IMR-90 (cell line): Measurements from ENCODE around the gene ATXN10. TPM values are rescaled to one million over a fixed set of nuclear protein-coding genes. Genes with fewer than 3 reads are reported as not detected.

ENCODE experiments used
- ATAC-seq: fragments of 200-7000 bp; cut with Tn5 transposase; 2 replicates; pipeline ENCODE4 v1.9.1; 2020; ENCODE audit warnings: low read depth, mild to moderate bottlenecking, moderate library complexity
- BruUV-seq: library from RNA; stranded (reverse); fragments of 400-500 nt; replicated peaks from 2 replicates; lab custom pipeline; 2021; lab: Mats Ljungman, UMichigan
- CTCF ChIA-PET: fragments of 300-600 bp; formaldehyde crosslinking; extraction: SDS; loops from one replicate; lab custom pipeline; 2021; ENCODE audit warnings: antibody characterized with exemption; lab: Yijun Ruan, JAX
- POLR2A ChIA-PET: fragments of 300-600 bp; sonication (Branson Sonifier 250); formaldehyde crosslinking; loops from one replicate; lab custom pipeline; 2022; ENCODE audit warnings: antibody characterized with exemption; ENCODE audit not compliant: unreplicated experiment; lab: Charles Lee
- DNase-seq: peaks from one replicate; pipeline ENCODE4 v3.0.0; 2013
- H2AFZ ChIP-seq: replicated peaks from 2 replicates; pipeline ENCODE3; 2013; ENCODE audit warnings: low read length, mild to moderate bottlenecking; ENCODE audit not compliant: poor library complexity
- H2AK5ac ChIP-seq: 2 replicates; pipeline ENCODE4 v1.6.1; 2013; ENCODE audit warnings: low read depth, low read length, inconsistent platforms
- H2AK9ac ChIP-seq: replicated peaks from 2 replicates; pipeline ENCODE3; 2013; ENCODE audit warnings: mild to moderate bottlenecking, low read depth, low read length, moderate library complexity; ENCODE audit not compliant: poor library complexity
- H2BK120ac ChIP-seq: 2 replicates; pipeline ENCODE4 v1.6.1; 2013; ENCODE audit warnings: low read depth, low read length, inconsistent platforms
- H2BK15ac ChIP-seq: 3 replicates; pipeline ENCODE4 v1.6.1; 2013; ENCODE audit warnings: low read depth, low read length, inconsistent platforms
- H2BK20ac ChIP-seq: 2 replicates; pipeline ENCODE4 v1.6.1; 2013; ENCODE audit warnings: low read depth, mild to moderate bottlenecking, inconsistent platforms, low read length, moderate library complexity
- H2BK5ac ChIP-seq: 2 replicates; pipeline ENCODE4 v1.6.1; 2013; ENCODE audit warnings: mild to moderate bottlenecking, low read depth, low read length, inconsistent platforms; ENCODE audit not compliant: poor library complexity, severe bottlenecking
- H3K14ac ChIP-seq: replicated peaks from 2 replicates; pipeline ENCODE4 v1.6.1; 2013; ENCODE audit warnings: low read depth, low read length, inconsistent platforms
- H3K18ac ChIP-seq: 2 replicates; pipeline ENCODE4 v1.6.1; 2013; ENCODE audit warnings: low read depth, low read length, control low read depth
- H3K23ac ChIP-seq: 2 replicates; pipeline ENCODE4 v1.6.1; 2013; ENCODE audit warnings: low read depth, low read length, inconsistent platforms
- H3K27ac ChIP-seq: 2 replicates; pipeline ENCODE4 v1.5.1; 2013; ENCODE audit warnings: mild to moderate bottlenecking, control low read depth, low read length; ENCODE audit not compliant: insufficient read depth
- H3K27me3 ChIP-seq: 2 replicates; pipeline ENCODE4 v1.6.1; 2013; ENCODE audit warnings: low read length; ENCODE audit not compliant: control insufficient read depth, insufficient read depth
- H3K36me3 ChIP-seq: 2 replicates; pipeline ENCODE4 v1.6.1; 2013; ENCODE audit warnings: low read length, mixed read lengths; ENCODE audit not compliant: control insufficient read depth, insufficient read depth
- H3K4ac ChIP-seq: 2 replicates; pipeline ENCODE4 v1.6.1; 2013; ENCODE audit warnings: low read depth, low read length, inconsistent platforms
- H3K4me1 ChIP-seq: 2 replicates; pipeline ENCODE4 v1.6.1; 2013; ENCODE audit warnings: low read length, mixed read lengths; ENCODE audit not compliant: control insufficient read depth, insufficient read depth
- H3K4me2 ChIP-seq: 2 replicates; pipeline ENCODE4 v1.6.1; 2013; ENCODE audit warnings: low read depth, mild to moderate bottlenecking, control low read depth, low read length, moderate library complexity
- H3K4me3 ChIP-seq: 2 replicates; pipeline ENCODE4 v1.5.1; 2013; ENCODE audit warnings: low read depth, mild to moderate bottlenecking, control low read depth, low read length, moderate library complexity; ENCODE audit not compliant: insufficient read depth
- H3K56ac ChIP-seq: 2 replicates; pipeline ENCODE4 v1.6.1; 2013; ENCODE audit warnings: low read length, inconsistent platforms; ENCODE audit not compliant: insufficient read depth; ENCODE audit errors: extremely low read depth
- H3K79me1 ChIP-seq, 2 experiments: 2 replicates each; pipeline ENCODE4 v1.6.1; 2013; ENCODE audit warnings: low read length in 2 of 2, inconsistent platforms in 1 of 2, low read depth in 1 of 2
- H3K9ac ChIP-seq: 2 replicates; pipeline ENCODE4 v1.6.1; 2013; ENCODE audit warnings: low read depth, low read length, control low read depth
- H3K9me1 ChIP-seq: 2 replicates; pipeline ENCODE4 v1.6.1; 2013; ENCODE audit warnings: low read length, inconsistent platforms; ENCODE audit not compliant: insufficient read depth
- H3K9me3 ChIP-seq: 2 replicates; pipeline ENCODE4 v1.6.1; 2013; ENCODE audit warnings: low read length; ENCODE audit not compliant: control insufficient read depth, insufficient read depth
- H4K20me1 ChIP-seq: 2 replicates; pipeline ENCODE4 v1.6.1; 2013; ENCODE audit warnings: low read length, inconsistent platforms; ENCODE audit not compliant: insufficient read depth
- H4K5ac ChIP-seq: 2 replicates; pipeline ENCODE4 v1.6.1; 2013; ENCODE audit warnings: mild to moderate bottlenecking, low read depth, low read length, control low read depth
- H4K8ac ChIP-seq, 2 experiments: 2 replicates each; pipeline ENCODE4 v1.6.1; 2013; ENCODE audit warnings: low read depth in 2 of 2, low read length in 2 of 2, control low read depth in 1 of 2, inconsistent platforms in 1 of 2
- H4K91ac ChIP-seq: 2 replicates; pipeline ENCODE4 v1.6.1; 2013; ENCODE audit warnings: low read depth, low read length, inconsistent platforms; ENCODE audit not compliant: insufficient read depth
- BHLHE40 ChIP-seq: fragments of 150-350 bp; IDR thresholded peaks from 2 replicates; pipeline ENCODE4 v1.6.1; 2016; ENCODE audit warnings: mild to moderate bottlenecking, low read depth, low read length
- CEBPB ChIP-seq: IDR thresholded peaks from 2 replicates; pipeline ENCODE4 v1.6.1; 2012; ENCODE audit warnings: low read depth, low read length, improper control_type of control experiment
- CHD1 ChIP-seq: IDR thresholded peaks from 2 replicates; pipeline ENCODE4 v1.6.1; 2012; ENCODE audit warnings: low read depth, low read length, improper control_type of control experiment
- FOS ChIP-seq: fragments of 150-350 bp; IDR thresholded peaks from 2 replicates; pipeline ENCODE4 v1.6.1; 2016; ENCODE audit warnings: low read depth, low read length
- MAFK ChIP-seq: IDR thresholded peaks from 2 replicates; pipeline ENCODE4 v1.6.1; 2012; ENCODE audit warnings: low read depth, low read length, improper control_type of control experiment
- MAZ ChIP-seq: IDR thresholded peaks from 2 replicates; pipeline ENCODE4 v1.6.1; 2012; ENCODE audit warnings: low read depth, mild to moderate bottlenecking, low read length, improper control_type of control experiment, moderate library complexity, borderline replicate concordance
- MXI1 ChIP-seq: IDR thresholded peaks from 2 replicates; pipeline ENCODE4 v1.6.1; 2012; ENCODE audit warnings: low read depth, mild to moderate bottlenecking, low read length, moderate library complexity, borderline replicate concordance
- NFE2L2 ChIP-seq: fragments of 150-350 bp; IDR thresholded peaks from 2 replicates; pipeline ENCODE4 v1.6.1; 2016; ENCODE audit warnings: low read depth, mild to moderate bottlenecking, low read length
- POLR2A ChIP-seq: IDR thresholded peaks from 2 replicates; pipeline ENCODE4 v1.6.1; 2012; ENCODE audit warnings: mild to moderate bottlenecking, low read depth, low read length
- RAD21 ChIP-seq: IDR thresholded peaks from 2 replicates; pipeline ENCODE4 v1.6.1; 2012; ENCODE audit warnings: low read length, improper control_type of control experiment
- RCOR1 ChIP-seq: IDR thresholded peaks from 2 replicates; pipeline ENCODE4 v1.6.1; 2012; ENCODE audit warnings: mild to moderate bottlenecking, low read length, improper control_type of control experiment; ENCODE audit not compliant: insufficient replicate concordance
- RFX5 ChIP-seq: IDR thresholded peaks from 2 replicates; pipeline ENCODE4 v1.8.0; 2012; ENCODE audit warnings: low read depth, mild to moderate bottlenecking, low read length, moderate library complexity
- SMC3 ChIP-seq: fragments of 150-350 bp; IDR thresholded peaks from 2 replicates; pipeline ENCODE4 v1.6.1; 2016; ENCODE audit warnings: low read depth, mild to moderate bottlenecking, antibody characterized with exemption, low read length, moderate library complexity
- WGBS, 2 experiments: methylation state at CpG; one replicate each; pipeline versions ENCODE4 v1.1.5 to v1.1.7; 2013; ENCODE audit warnings: missing lambda C conversion rate in 2 of 2; ENCODE audit not compliant: insufficient read length in 1 of 2; ENCODE audit errors: extremely low coverage in 2 of 2; 5-methylcytosine and 5-hydroxymethylcytosine counted together
- dilution Hi-C: fragments of 300-500 bp; cut with HindIII; formaldehyde crosslinking; loops from one replicate; pipeline ENCODE4 v1.14.3; 2018; ENCODE audit warnings: low sequenced_read_pairs; ENCODE audit not compliant: unreplicated experiment
- in situ Hi-C: fragments of 300-500 bp; cut with MboI; formaldehyde crosslinking; loops from 3 replicates; pipeline ENCODE4 v1.14.3; 2019; ENCODE audit warnings: low sequenced_read_pairs, inconsistent platforms, mixed read lengths
- intact Hi-C: fragments of 100-400 bp; cut with micrococcal nuclease; formaldehyde crosslinking; loops from 2 replicates; pipeline ENCODE4 v1.10.0; 2022
- polyA plus RNA-seq, 3 experiments: library from polyadenylated mRNA; depleted of rRNA; stranded (reverse); fragments of >200 nt; gene quantifications; 2 replicates each; pipeline ENCODE4 v1.2.3, GENCODE V29; 2012; ENCODE audit warnings: low replicate concordance in 1 of 3
- total RNA-seq: library from RNA; depleted of rRNA; stranded (reverse); fragments of >200 nt; gene quantifications from 2 replicates; pipeline ENCODE4 v1.2.3, GENCODE V29; 2012
- TF ChIP-seq, protein P1 (sequence below): conservative IDR thresholded peaks from 2 replicates; pipeline ENCODE4 v1.5.1; 2012; ENCODE audit warnings: mild to moderate bottlenecking, low read depth, low read length, improper control_type of control experiment
- TF ChIP-seq, protein P2 (sequence below): fragments of 150-350 bp; IDR thresholded peaks from 2 replicates; pipeline ENCODE4 v1.6.1; 2016; ENCODE audit warnings: low read depth, mild to moderate bottlenecking, low read length, moderate library complexity, borderline replicate concordance
- TF ChIP-seq, protein P3 (sequence below): fragments of 150-350 bp; IDR thresholded peaks from 2 replicates; pipeline ENCODE4 v1.6.1; 2017; ENCODE audit warnings: mild to moderate bottlenecking, antibody characterized with exemption, low read length, low read depth

ATXN10 gene
- total and polyA plus RNA-seq, 2 of the 4 experiments (the other 2 are of a cell fraction), result 116 to 231 TPM

DNA sequence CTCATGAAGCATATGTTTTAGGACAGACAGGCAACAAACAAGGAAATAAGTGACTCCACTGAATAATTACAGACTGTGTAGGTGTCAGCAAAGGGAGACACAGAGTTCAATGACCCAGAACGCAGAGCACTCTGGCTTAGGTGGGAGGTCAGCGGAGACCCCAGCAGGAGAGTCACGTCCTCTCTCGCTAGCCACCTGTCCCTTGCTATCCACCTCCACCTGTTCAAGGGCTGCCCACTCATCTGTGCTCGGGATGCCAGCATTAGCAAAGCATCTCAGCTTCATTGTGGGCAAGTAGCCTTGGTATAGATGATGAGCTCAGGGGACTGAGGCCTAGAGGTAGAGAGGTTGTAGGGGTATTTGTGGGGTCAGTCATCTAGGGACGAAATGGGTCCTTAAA is 21.8 kb upstream of the ATXN10 start:
- no peak overlapping the region for H3K27ac ChIP-seq
- no TSS peak for BruUV-seq
- H2BK20ac ChIP-seq, result no peak overlapping the region
- H4K8ac ChIP-seq, result no peak overlapping the region
- no peak overlapping the region for H3K9ac ChIP-seq
- H3K14ac ChIP-seq, result no peak overlapping the region
- peaks cover 6% of the 10 kb centered on the region for H3K27me3 ChIP-seq
- 100% methylated on average over 1 of the region's 6 CpGs; no CpG with 5 or more reads in 1 of the 2 experiments for WGBS, 2 experiments
- in situ Hi-C loops (loop anchor here (10.0 kb wide), 2 partner anchors 195 to 215 kb away; no protein-coding TSS in a partner anchor), dilution Hi-C loops (no loop called here), intact Hi-C loops (no loop called here)
- 0 out of 2 replicates have a peak, but pooled peaks cover 5% of the 10 kb centered on the region for H3K9me1 ChIP-seq
- H2AK5ac ChIP-seq, result no peak overlapping the region
- DNase-seq, result no peak
- no peak overlapping the region for H3K23ac ChIP-seq
- no peak overlapping the region for H2BK120ac ChIP-seq
- no peak overlapping the region for H3K56ac ChIP-seq
- H3K18ac ChIP-seq, result no peak overlapping the region
- TF ChIP-seq MAZ, result no peak
- TF ChIP-seq, protein P1, sequence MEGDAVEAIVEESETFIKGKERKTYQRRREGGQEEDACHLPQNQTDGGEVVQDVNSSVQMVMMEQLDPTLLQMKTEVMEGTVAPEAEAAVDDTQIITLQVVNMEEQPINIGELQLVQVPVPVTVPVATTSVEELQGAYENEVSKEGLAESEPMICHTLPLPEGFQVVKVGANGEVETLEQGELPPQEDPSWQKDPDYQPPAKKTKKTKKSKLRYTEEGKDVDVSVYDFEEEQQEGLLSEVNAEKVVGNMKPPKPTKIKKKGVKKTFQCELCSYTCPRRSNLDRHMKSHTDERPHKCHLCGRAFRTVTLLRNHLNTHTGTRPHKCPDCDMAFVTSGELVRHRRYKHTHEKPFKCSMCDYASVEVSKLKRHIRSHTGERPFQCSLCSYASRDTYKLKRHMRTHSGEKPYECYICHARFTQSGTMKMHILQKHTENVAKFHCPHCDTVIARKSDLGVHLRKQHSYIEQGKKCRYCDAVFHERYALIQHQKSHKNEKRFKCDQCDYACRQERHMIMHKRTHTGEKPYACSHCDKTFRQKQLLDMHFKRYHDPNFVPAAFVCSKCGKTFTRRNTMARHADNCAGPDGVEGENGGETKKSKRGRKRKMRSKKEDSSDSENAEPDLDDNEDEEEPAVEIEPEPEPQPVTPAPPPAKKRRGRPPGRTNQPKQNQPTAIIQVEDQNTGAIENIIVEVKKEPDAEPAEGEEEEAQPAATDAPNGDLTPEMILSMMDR, result no peak
- TF ChIP-seq RCOR1, result no peak
- no peak for TF ChIP-seq CEBPB
- TF ChIP-seq, protein P2, sequence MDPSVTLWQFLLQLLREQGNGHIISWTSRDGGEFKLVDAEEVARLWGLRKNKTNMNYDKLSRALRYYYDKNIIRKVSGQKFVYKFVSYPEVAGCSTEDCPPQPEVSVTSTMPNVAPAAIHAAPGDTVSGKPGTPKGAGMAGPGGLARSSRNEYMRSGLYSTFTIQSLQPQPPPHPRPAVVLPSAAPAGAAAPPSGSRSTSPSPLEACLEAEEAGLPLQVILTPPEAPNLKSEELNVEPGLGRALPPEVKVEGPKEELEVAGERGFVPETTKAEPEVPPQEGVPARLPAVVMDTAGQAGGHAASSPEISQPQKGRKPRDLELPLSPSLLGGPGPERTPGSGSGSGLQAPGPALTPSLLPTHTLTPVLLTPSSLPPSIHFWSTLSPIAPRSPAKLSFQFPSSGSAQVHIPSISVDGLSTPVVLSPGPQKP, result no peak
- TF ChIP-seq SMC3, result no peak
- TF ChIP-seq MAFK, result no peak
- no peak for TF ChIP-seq CHD1
- TF ChIP-seq POLR2A, result no peak
- TF ChIP-seq BHLHE40, result no peak
- TF ChIP-seq NFE2L2, result no peak
- TF ChIP-seq RFX5, result no peak
- TF ChIP-seq, protein P3, sequence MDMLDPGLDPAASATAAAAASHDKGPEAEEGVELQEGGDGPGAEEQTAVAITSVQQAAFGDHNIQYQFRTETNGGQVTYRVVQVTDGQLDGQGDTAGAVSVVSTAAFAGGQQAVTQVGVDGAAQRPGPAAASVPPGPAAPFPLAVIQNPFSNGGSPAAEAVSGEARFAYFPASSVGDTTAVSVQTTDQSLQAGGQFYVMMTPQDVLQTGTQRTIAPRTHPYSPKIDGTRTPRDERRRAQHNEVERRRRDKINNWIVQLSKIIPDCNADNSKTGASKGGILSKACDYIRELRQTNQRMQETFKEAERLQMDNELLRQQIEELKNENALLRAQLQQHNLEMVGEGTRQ, result no peak
- TF ChIP-seq MXI1, result no peak
- TF ChIP-seq FOS, result no peak
- TF ChIP-seq RAD21, result no peak
- H4K5ac ChIP-seq, result no peak overlapping the region
- H2AK9ac ChIP-seq, result no peak overlapping the region
- H2BK5ac ChIP-seq, result no peak overlapping the region
- H3K9me3 ChIP-seq, result peaks cover 1% of the 10 kb centered on the region; the same call in 1 of the 2 replicates
- H3K4ac ChIP-seq, result no peak overlapping the region
- H4K91ac ChIP-seq, result no peak overlapping the region
- no peak overlapping the region for H3K4me2 ChIP-seq
- no peak for ATAC-seq
- no peak overlapping the region for H2BK15ac ChIP-seq
- ChIA-PET POLR2A (interaction anchor here (0.6 kb wide), 1 partner anchor 282 kb away, joined by 4 read pairs; no protein-coding TSS in a partner anchor), CTCF (no interaction called here)
- H3K79me1 ChIP-seq, result no peaks in the 10 kb centered on the region
- H3K4me3 ChIP-seq, result no peak overlapping the region
- H3K36me3 ChIP-seq, result no peaks in the 10 kb centered on the region
- no peak overlapping the region for H2AFZ ChIP-seq
- no peaks in the 10 kb centered on the region for H4K20me1 ChIP-seq
- peaks cover 3% of the 10 kb centered on the region; the same call in 1 of the 2 replicates for H3K4me1 ChIP-seq
